DND-41 (cell line): ENCODE measurements around the gene DGCR6.
"Not testable (repeated sequence)": the region's sequence is repeated elsewhere in the genome, so short reads cannot be mapped to it uniquely, and the experiment has no call there.

ENCODE experiments used
- ATAC-seq: fragments of 200-7000 bp; cut with Tn5 transposase; 3 replicates; pipeline ENCODE4 v1.9.1; 2021; ENCODE audit warnings: low read depth; ENCODE audit not compliant: insufficient read depth
- DNase-seq: peaks from one replicate; pipeline ENCODE4 v3.0.0-alpha.2; 2020
- H2AFZ ChIP-seq: 2 replicates; pipeline ENCODE4 v1.6.0; 2012; ENCODE audit warnings: low read depth, low read length
- H3K27ac ChIP-seq: 2 replicates; pipeline ENCODE4 v1.5.1; 2012; ENCODE audit warnings: low read length, inconsistent platforms
- H3K27me3 ChIP-seq: fragments of 200-600 bp; sonication (generic); 2 replicates; pipeline ENCODE4 v1.6.0; 2012; ENCODE audit warnings: low read length, mild to moderate bottlenecking, inconsistent platforms; ENCODE audit not compliant: insufficient read depth, poor library complexity
- H3K36me3 ChIP-seq: 2 replicates; pipeline ENCODE4 v1.5.1; 2012; ENCODE audit warnings: low read length, inconsistent platforms; ENCODE audit not compliant: insufficient read depth
- H3K4me1 ChIP-seq: 2 replicates; pipeline ENCODE4 v1.5.1; 2012; ENCODE audit warnings: mild to moderate bottlenecking, low read length; ENCODE audit not compliant: insufficient read depth
- H3K4me2 ChIP-seq: 2 replicates; pipeline ENCODE4 v1.6.0; 2012; ENCODE audit warnings: mild to moderate bottlenecking, moderate library complexity, low read length, inconsistent platforms; ENCODE audit not compliant: insufficient read depth
- H3K4me3 ChIP-seq, 2 experiments: fragments of 200-600 bp in 1 of 2; shearing (Covaris generic) in 1 of 2; 2 replicates each; pipeline ENCODE4 v1.5.1; 2012 to 2016; ENCODE audit warnings: inconsistent platforms in 2 of 2, low read length in 2 of 2, mild to moderate bottlenecking in 2 of 2, low read depth in 1 of 2, moderate library complexity in 1 of 2
- H3K79me2 ChIP-seq: 2 replicates; pipeline ENCODE4 v1.6.0; 2012; ENCODE audit warnings: low read length, inconsistent platforms; ENCODE audit not compliant: insufficient read depth
- H3K9ac ChIP-seq: 2 replicates; pipeline ENCODE4 v1.6.0; 2012; ENCODE audit warnings: low read depth, mild to moderate bottlenecking, inconsistent platforms, low read length, moderate library complexity
- H3K9me3 ChIP-seq: 2 replicates; pipeline ENCODE4 v1.5.1; 2012; ENCODE audit warnings: low read length, moderate library complexity, mild to moderate bottlenecking, inconsistent platforms; ENCODE audit not compliant: insufficient read depth, severe bottlenecking
- H4K20me1 ChIP-seq: 2 replicates; pipeline ENCODE4 v1.6.0; 2012; ENCODE audit warnings: low read length; ENCODE audit not compliant: insufficient read depth

The DGCR6 gene

GRCh38 chr22:18957621-18958320 is 51.7 kb downstream of the DGCR6 start:
- H3K4me3 ChIP-seq, H3K79me2 ChIP-seq, H3K9ac ChIP-seq, ATAC-seq, H3K4me2 ChIP-seq, H2AFZ ChIP-seq, H3K27me3 ChIP-seq, H3K9me3 ChIP-seq, DNase-seq, H3K36me3 ChIP-seq, H3K27ac ChIP-seq, H4K20me1 ChIP-seq: not testable (repeated sequence)
- peaks cover 12% of the 10 kb centered on the region for H3K4me1 ChIP-seq

GRCh38 chr22:18958321-18958705 is 52.2 kb downstream of the DGCR6 start:
- H3K9me3 ChIP-seq, DNase-seq, H3K27ac ChIP-seq, H3K9ac ChIP-seq, ATAC-seq, H4K20me1 ChIP-seq, H3K36me3 ChIP-seq, H2AFZ ChIP-seq, H3K79me2 ChIP-seq, H3K27me3 ChIP-seq, H3K4me3 ChIP-seq: not testable (repeated sequence)
- Histone ChIP-seq H3K4me1 (peaks cover 12% of the 10 kb centered on the region), H3K4me2 (0 out of 2 replicates have a peak overlapping the region, but pooled peaks have one; percentile 36)

DNA sequence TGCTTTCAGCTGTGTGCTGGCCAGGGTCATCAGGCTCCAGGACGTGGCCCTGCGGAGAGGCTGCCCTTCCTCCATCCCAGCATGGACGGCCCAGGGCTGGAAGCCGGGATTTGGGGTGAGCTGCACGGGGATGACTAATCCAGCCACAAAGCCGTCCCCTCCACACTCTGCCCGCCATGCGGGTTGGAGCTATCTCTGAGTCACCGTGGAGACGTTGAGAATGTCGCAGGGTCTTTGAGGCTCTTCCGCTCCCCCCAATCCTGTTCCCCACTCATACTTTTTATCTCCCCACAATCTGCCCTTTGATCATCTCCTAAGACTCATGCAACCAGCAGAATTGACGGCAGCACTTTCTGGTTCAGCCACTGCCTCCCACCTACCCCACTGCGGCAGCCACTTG is 52.6 kb downstream of the DGCR6 start:
- H3K9ac ChIP-seq, H3K27ac ChIP-seq, H4K20me1 ChIP-seq: not testable (repeated sequence)

GRCh38 chr22:18959266-18959665 is 53.1 kb downstream of the DGCR6 start:
- H3K4me1 ChIP-seq: peaks cover 12% of the 10 kb centered on the region
- H3K9ac ChIP-seq, ATAC-seq, DNase-seq, H3K9me3 ChIP-seq, H3K27ac ChIP-seq, H4K20me1 ChIP-seq, H3K27me3 ChIP-seq, H3K4me2 ChIP-seq, H3K79me2 ChIP-seq, H3K36me3 ChIP-seq, H2AFZ ChIP-seq, H3K4me3 ChIP-seq: not testable (repeated sequence)

More for the DNA sequence above, 52.6 kb downstream of the DGCR6 start:
- not testable (repeated sequence) for H3K4me3 ChIP-seq, H3K9me3 ChIP-seq, H3K27me3 ChIP-seq, H3K79me2 ChIP-seq, H2AFZ ChIP-seq, H3K36me3 ChIP-seq
- H3K4me2 ChIP-seq: 0 out of 2 replicates have a peak overlapping the region, but pooled peaks have one; percentile 36
- H3K4me1 ChIP-seq: peaks cover 12% of the 10 kb centered on the region
- peak; percentile 87 for ATAC-seq
- DNase-seq: peak; percentile 75

DNA sequence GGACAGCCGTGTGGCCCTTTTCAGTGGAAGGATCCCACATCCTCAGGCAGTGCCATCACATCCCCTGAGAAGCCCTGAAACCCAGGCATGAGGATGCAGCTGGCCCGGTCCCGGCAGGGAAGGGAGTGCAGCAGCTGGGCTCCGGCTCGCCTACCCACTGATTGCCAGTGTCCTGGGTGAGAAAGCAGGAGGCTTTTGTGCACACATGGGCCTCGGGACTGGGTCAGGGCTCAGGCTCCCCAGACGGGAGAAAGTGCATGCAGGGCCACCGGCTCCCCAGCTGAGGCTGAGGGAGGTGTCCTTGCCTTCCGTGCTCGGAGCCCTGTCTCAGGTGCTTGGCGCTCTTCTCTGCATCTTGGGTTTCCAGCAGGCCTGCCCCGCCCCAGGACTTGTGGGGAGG is 53.6 kb downstream of the DGCR6 start:
- not testable (repeated sequence) for H3K9ac ChIP-seq, H3K36me3 ChIP-seq, ATAC-seq, H3K27ac ChIP-seq, H3K9me3 ChIP-seq, H3K4me3 ChIP-seq, H4K20me1 ChIP-seq, H3K79me2 ChIP-seq, H3K27me3 ChIP-seq, DNase-seq, H3K4me2 ChIP-seq, H2AFZ ChIP-seq
- peaks cover 12% of the 10 kb centered on the region for H3K4me1 ChIP-seq

DNA sequence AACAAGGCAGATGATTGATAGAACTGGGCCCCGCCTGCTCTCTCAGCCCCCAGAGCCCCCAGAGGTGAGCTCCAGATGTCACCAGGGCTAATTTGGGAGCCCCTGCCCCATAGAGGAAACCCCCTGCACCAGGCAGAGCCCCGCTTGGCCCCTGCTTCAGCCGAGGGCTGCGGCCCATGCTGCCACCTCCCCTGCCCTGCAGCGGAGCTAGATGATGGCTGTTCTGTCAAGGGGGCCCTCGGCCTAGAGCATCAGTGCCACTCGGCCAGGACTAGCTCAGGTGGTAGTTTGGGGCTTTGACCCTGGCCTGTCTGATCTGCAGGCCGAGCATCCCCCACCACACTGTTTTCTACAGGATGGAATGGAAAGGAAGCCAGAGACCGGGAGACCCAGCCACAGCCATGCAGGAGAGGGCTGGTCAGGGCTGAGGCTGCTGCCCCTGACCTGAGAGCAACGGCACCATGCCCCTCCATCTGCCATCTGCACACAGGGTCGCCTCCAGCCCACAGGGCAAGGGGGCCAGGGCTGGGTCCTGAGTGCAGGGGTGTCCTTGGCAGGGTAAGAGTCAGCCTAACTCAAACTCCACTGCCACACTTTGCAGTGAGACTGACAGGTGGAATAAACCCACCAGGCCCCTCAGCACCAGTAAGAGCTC is 54.2 kb downstream of the DGCR6 start:
- ATAC-seq, H3K9ac ChIP-seq, H3K36me3 ChIP-seq, DNase-seq, H3K27ac ChIP-seq, H4K20me1 ChIP-seq, H3K27me3 ChIP-seq, H3K79me2 ChIP-seq, H3K4me2 ChIP-seq, H3K4me3 ChIP-seq, H3K9me3 ChIP-seq, H2AFZ ChIP-seq: not testable (repeated sequence)
- peaks cover 12% of the 10 kb centered on the region for H3K4me1 ChIP-seq

DNA sequence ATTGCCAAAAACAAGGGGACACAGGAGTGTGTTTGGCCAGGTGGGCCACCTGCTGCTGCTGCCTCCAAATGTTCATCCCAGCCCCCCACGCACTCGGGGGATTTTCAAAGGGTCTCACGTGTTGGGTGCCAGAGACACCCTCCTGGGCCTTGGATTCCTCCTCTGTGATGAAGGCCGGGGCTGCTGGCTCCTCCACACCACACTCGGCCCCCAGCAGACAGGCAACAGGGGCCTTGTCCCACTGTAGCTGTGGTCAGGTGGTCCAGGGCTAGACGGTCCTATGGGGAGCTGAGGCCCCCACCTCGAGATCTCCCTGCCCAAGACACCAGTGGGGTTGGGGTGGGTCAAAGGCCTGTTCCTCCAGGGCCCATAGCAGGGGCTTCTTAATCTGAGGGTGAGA is 55.1 kb downstream of the DGCR6 start:
- H3K4me1 ChIP-seq: peaks cover 12% of the 10 kb centered on the region
- H4K20me1 ChIP-seq, H3K27me3 ChIP-seq, H3K79me2 ChIP-seq, H3K4me2 ChIP-seq, H2AFZ ChIP-seq, H3K27ac ChIP-seq, H3K36me3 ChIP-seq, DNase-seq, H3K9me3 ChIP-seq, H3K9ac ChIP-seq, H3K4me3 ChIP-seq, ATAC-seq: not testable (repeated sequence)
